Measurements from ENCODE around the gene MAP4K1.
"Not testable (repeated sequence)": the region's sequence is repeated elsewhere in the genome, so short reads cannot be mapped to it uniquely, and the experiment has no call there.

Gene MAP4K1

DNA sequence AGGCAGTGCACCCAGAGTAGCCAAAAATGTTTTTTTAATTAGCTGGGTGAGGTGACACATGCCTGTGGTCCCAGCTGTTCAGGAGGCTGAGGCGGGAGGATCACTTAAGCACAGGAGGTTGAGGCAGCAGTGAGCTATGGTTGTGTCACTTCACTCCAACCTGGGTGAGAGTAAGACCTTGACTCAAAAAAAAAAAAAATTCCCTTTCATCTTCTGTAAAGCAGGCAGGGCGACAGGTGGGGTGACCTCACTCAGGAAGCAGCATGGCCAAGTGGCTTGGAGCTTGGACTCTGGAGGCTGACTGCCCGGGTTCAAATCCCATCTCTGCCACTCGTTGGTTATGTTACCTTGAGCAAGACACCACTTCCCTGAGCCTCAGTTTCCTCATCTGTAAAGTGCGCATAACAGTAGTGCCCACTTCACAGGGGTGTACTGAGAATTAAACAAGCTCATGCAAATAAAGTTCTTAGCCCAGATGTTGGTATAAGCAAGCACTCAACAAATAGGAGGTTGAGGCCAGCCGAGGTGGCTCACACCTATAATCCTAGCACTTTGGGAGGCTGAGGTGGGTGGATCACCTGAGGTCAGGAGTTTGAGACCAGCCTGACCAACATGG is 48.3 kb downstream of the MAP4K1 start:
- DNase-seq (ENCODE audit: low read depth in 2 of 2), result no peak

DNA sequence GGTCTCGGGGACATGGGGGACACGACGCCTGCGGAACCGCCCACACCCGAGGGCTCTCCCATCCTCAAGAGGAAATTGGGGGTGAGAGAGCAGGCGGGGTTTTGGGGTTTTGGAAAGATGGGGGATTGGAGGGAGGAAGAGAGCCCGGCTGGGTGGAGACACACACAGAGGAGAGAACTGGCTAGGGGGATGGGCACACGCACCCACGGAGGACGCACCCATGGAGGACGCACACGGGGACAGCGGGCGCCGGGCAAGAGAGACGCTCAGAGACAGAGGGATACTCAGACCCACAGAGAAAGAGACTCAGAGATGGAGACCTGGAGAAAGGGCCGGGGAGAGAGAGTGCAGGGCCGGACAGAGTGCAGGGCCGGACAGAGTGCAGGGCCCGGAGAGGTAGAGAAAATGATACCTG is 52.1 kb downstream of the MAP4K1 start:
- DNase-seq (ENCODE audit: low read depth in 2 of 2), result no peak

GRCh38 chr19:38564981-38565690 is 52.6 kb downstream of the MAP4K1 start:
- no peak for DNase-seq (ENCODE audit: low read depth in 2 of 2)

- no peak for DNase-seq (ENCODE audit: low read depth in 2 of 2)
Observed at GRCh38 chr19:38563475-38563874, 54.3 kb downstream of the MAP4K1 start.

DNA sequence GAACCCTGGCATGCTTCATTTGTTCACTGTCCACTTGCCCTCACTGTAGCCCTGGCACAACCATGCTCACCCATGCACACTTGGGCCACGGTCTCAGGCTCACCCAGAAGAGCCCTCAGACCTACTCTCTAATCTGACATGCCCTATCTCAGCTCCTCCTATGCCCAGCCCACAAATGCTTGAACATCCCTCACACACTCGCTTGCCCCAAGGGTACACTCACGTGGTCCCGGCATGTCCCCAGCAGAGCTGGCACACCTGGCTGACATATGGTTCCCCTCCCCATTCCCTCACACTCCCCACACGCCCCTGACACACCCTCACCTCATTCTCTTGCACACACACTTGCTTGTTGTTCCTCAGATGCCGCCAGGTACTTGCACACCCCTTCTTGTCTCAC is 55.7 kb downstream of the MAP4K1 start:
- no peak for DNase-seq (ENCODE audit: low read depth in 2 of 2)

- no peak for DNase-seq (ENCODE audit: low read depth in 2 of 2)
Observed at GRCh38 chr19:38561658-38562057, 56.1 kb downstream of the MAP4K1 start.

DNA sequence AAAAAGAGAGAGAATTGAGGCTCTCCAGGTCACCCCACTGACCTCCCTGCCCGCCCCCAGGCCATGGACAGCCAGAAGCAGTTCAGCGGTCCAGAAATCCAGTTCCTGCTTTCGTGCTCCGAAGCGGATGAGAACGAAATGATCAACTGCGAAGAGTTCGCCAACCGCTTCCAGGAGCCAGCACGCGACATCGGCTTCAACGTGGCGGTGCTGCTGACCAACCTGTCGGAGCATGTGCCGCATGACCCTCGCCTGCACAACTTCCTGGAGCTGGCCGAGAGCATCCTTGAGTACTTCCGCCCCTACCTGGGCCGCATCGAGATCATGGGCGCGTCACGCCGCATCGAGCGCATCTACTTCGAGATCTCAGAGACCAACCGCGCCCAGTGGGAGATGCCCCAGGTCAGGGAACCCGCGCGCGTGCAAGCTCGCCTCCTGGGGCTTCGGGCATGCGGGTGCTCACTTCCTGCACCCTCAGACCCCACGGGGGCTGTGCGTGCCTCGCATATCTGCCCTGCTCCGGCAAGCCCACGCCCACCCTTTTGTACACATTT is 56.6 kb downstream of the MAP4K1 start:
- DNase-seq (ENCODE audit: low read depth in 2 of 2), result no peak

GRCh38 chr19:38559428-38560401 is 58.0 kb downstream of the MAP4K1 start:
- DNase-seq (ENCODE audit: low read depth in 2 of 2), result no peak

DNA sequence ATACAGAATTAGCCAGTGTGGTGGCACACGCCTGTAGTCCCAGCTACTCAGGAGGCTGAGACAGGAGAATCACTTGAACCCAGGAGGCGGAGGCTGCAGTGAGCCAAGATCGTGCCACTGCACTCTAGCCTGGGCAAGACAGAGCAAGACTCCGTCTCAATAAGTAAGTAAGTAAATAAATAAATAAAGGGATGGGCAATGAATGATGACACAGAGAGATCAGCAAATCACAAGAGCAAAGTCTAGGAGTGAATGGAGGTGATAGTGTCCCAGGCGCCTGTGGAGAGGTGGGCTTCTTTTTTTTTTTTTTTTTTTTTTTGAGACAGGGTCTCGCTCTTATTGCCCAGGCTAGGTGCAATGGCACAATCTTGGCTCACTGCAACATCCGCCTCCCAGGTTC is 58.8 kb downstream of the MAP4K1 start:
- DNase-seq (ENCODE audit: low read depth in 2 of 2), result not testable (repeated sequence)

- DNase-seq (ENCODE audit: low read depth in 2 of 2), result no peak
Observed at GRCh38 chr19:38557205-38557799, 60.5 kb downstream of the MAP4K1 start.

DNA sequence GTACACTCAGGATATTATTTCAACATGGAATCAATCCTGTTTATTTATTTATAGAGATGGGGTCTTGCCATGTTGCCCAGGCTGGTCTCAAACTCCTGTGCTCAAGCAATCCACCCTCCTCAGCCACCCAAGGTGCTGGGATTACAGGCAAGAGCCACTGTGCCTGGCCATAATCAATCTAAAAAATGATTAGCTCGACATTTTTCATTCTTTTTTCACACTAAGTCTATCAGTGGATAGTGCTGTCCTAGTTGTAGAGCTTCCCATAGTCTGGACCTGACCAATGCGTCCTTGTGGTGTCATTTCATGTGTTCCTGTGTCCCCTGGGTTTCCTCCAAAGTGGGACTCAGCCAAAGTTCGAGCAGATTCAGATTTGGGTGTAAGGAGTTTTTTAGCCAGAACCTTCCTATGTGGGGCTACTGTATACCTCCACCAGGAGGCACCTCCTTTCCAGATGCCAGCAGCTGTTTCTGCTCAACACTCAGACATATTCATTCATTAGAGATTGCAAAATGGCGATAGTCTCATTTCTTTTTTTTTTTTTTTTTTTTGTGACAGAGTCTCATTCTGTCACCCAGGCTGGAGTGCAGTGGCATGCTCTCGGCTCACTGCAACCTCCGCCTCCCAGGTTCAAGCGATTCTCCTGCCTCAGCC is 61.1 kb downstream of the MAP4K1 start:
- DNase-seq (ENCODE audit: low read depth in 2 of 2), result no peak

DNA sequence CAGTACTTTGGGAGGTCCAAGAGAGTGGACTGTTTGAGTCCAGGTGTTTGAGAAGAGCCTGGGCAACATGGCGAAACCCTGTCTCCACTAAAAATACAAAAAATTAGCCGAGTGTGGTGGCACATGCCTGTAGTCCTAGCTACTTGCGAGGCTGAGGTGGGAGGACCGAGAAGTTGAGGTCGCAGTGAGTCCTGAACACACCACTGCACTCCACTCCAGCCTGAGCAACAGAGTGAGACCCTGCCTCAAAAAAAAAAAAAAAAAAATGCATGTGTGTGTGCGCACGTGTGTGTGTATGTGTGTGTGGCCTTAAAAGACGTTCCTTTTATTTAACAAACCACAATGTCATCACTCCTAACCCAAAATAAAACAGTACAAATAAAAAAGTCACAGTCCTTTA is 62.6 kb downstream of the MAP4K1 start:
- no peak for DNase-seq (ENCODE audit: low read depth in 2 of 2)

- no peak for DNase-seq (ENCODE audit: low read depth in 2 of 2)
Observed at GRCh38 chr19:38554676-38555141, 63.0 kb downstream of the MAP4K1 start.

GRCh38 chr19:38553239-38553638 is 64.5 kb downstream of the MAP4K1 start:
- DNase-seq (ENCODE audit: low read depth in 2 of 2), result not testable (repeated sequence)

DNA sequence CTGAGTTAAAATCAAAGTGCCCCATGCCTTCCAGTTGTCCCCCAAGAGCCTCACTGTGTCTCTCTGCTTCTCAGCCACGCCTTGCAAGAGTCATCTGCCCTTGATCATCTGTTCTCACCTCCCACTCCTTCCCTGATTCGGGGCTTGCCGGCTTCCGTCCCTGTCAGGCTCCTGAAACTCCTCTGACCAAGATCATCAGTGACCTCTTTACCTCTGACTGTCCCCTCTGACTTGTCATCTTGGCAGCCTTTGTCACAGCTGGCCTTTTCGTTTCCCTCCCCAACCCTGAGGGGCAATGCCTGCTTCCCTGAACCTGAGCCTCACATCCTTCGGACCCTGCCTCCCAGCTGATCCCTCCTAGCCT is 66.3 kb downstream of the MAP4K1 start:
- DNase-seq (ENCODE audit: low read depth in 2 of 2), result no peak

DNA sequence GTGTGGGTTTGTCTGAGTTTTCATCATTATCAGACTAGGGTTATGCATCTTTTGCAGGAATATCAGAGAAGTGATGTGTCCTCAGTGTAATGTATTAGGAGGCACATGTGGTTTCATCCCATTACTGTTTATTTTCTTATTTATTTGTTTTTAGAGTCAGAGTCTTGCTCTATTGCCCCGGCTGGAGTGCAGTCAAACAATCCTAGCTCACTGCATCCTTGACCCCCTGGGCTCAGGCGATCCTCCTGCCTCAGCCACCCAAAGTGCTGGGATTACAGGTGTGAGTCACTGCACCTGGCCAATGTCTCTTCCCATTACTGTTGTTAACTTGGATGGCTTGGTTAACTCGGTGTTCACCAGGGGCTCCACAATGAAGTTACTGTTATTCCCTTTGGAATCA is 67.4 kb downstream of the MAP4K1 start:
- no peak for DNase-seq (ENCODE audit: low read depth in 2 of 2)

DNA sequence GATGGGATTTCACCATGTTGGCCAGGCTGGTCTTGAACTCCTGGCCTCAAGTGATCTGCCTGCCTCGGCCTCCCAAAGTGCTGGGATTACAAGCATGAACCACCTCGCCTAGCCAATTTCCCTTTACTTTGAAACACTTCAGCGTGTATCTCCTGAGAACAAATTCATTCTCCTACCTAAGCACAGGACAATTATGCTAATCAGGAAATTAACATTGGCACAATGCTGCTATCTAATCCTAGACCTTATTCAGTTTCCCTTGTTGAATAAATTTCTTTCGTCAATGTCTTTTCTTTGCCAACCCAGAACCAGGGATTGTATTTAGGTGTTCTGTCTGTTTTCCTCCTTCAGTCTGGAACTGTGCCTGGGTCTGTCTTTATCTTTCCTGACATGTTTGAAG is 67.8 kb downstream of the MAP4K1 start:
- DNase-seq (ENCODE audit: low read depth in 2 of 2), result no peak

- DNase-seq (ENCODE audit: low read depth in 2 of 2), result no peak
Observed at GRCh38 chr19:38549061-38549460, 68.7 kb downstream of the MAP4K1 start.

DNA sequence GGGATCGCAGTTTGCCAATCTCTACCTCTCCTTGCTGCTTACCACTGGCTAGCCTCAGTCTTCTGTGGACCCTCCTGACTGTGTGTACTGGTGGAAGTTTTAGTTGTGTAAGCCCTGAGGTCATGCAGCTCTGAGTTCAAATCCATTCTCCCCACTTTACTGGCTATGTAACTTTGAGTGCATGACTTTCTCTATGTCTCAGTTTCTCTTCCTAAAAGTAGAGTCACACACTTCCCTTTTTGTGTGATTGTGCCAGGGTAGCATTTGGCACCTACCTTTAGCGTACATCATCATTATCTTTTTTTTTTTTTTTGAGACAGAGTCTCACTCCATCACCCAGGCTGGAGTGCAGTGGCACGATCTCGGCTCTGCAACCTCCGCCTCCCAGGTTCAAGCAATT is 70.3 kb downstream of the MAP4K1 start:
- DNase-seq (ENCODE audit: low read depth in 2 of 2), result no peak

GRCh38 chr19:38545596-38545995 is 72.2 kb downstream of the MAP4K1 start:
- no peak for DNase-seq (ENCODE audit: low read depth in 2 of 2)
